GM12873 (cell line): ENCODE measurements around the gene TMEM178B.

Source experiments
- CTCF ChIP-seq: IDR thresholded peaks from 2 replicates; pipeline ENCODE4 v1.5.1; 2012; ENCODE audit warnings: low read depth, mild to moderate bottlenecking, moderate library complexity, low read length, control low read depth; ENCODE audit not compliant: insufficient read depth; ENCODE audit errors: missing control alignments

The TMEM178B gene

GRCh38 chr7:141201145-141201885, 127.5 kb downstream of the TMEM178B start:
- no peak for TF ChIP-seq CTCF

GRCh38 chr7:141202535-141202934, 128.7 kb downstream of the TMEM178B start:
- no peak for TF ChIP-seq CTCF

GRCh38 chr7:141203177-141203576, 129.3 kb downstream of the TMEM178B start:
- TF ChIP-seq CTCF: no peak

GRCh38 chr7:141203586-141203985, 129.7 kb downstream of the TMEM178B start:
- no peak for TF ChIP-seq CTCF

GRCh38 chr7:141207661-141208060, 133.8 kb downstream of the TMEM178B start:
- TF ChIP-seq CTCF: no peak

- TF ChIP-seq CTCF: no peak
Observed at GRCh38 chr7:141208539-141208938, 134.7 kb downstream of the TMEM178B start.

GRCh38 chr7:141209454-141209853, 135.6 kb downstream of the TMEM178B start:
- no peak for TF ChIP-seq CTCF
